ENCODE measurements around the gene CYB5RL.

Gene CYB5RL

DNA sequence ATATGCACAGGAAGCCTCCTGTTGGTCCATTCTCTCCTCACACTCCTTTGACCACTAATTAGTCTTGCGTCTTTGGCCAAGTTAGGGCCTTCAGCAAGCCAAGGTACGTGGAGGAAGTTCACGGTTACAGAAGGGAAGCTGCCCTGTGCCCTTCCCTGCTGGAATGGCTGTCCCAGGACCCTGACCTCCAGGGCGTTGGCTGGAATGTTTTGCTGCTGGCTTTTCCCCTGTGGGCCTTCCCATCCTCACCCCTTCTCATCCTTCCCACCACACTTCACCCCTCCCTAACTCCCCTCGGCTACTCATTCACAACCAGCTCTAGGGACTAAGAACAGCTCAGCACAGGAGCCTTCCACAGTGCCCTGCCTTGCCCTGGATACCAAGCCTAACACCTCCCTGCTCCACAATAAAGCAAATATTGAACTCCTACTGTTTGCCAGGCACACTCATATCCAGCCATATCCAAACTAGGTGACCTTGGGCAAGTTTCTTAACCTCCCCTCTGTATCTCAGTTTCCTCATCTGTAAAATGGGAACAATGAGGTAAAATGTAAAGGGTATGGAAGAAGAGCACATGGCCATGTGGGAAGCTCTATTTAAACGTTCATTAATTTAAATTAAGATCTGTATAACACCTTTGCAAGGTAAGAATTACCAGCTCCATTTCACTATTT lies 38.2 kb downstream of the CYB5RL start:
- DNase-seq (ENCODE audit: low read depth in 2 of 3, low spot score in 2 of 3), result no peak

DNA sequence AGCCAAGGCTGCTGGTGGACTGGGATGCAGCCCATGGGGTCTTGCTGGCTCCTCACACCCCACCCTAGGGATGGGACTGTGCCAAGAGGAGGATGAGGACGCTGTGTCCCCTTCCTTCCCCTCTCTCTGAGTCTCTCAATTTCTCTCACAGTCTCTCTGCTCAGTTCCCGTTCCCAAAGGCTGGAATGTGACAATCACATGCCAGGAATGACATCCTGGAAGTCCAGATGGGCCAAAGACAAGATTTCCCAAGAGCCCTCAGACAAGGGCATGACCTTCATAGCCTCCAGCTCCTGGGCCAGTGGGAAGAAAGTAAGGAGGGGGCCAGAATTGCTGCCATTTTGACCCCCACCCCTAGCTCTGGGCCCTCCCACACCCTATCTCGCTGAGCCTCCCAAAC lies 39.5 kb downstream of the CYB5RL start:
- no peak for DNase-seq (ENCODE audit: low read depth in 2 of 3, low spot score in 2 of 3)

DNA sequence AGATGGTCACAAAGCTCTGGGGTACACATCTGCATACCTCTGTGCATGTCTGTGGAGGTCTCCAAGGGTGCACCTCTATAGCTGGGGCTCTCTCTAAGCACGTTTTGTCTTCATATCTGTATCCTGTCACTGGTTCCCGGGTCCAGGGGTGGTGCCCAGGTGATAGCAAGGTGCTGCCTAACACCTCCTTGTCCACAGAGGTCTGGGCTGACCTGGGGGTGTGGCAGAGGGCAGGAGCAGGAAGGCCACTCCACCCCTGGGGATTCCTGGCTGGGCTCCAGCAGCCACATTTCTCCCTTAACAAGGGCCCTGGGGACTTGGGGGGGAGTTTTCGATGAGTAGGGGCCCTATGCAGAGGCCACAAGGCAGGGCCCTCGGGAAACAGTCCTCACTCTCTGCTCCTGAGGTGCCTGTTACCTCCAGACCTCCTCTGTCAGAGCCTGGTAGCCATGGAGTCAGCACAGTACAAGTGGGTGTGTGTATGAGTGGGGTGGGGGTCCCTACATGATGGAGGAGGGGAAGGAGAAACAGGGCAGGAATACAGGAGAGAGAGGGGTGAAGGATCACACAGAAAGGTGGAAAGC lies 40.0 kb downstream of the CYB5RL start:
- DNase-seq (ENCODE audit: low read depth in 2 of 3, low spot score in 2 of 3), result no peak

DNA sequence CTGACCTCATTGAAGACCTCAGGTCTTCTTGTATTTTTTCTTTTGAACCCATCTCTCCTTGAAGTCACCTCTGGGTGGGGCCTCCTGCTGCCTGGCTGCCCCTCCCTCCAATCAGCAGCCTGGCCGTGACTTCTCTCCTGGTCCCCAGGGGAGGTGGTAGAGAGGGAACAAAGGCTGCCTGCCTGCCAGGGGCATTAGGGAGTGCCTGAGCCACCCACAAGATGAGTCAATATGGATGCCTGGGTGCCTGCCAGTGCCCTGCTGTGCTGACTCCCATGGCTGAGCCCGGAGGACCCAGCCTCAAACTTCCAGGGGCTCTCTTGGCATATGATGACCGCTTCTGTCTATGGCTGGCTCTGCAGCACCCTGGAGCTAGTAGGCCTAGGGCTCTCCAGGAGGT lies 41.8 kb downstream of the CYB5RL start:
- no peak for DNase-seq (ENCODE audit: low read depth in 2 of 3, low spot score in 2 of 3)

DNA sequence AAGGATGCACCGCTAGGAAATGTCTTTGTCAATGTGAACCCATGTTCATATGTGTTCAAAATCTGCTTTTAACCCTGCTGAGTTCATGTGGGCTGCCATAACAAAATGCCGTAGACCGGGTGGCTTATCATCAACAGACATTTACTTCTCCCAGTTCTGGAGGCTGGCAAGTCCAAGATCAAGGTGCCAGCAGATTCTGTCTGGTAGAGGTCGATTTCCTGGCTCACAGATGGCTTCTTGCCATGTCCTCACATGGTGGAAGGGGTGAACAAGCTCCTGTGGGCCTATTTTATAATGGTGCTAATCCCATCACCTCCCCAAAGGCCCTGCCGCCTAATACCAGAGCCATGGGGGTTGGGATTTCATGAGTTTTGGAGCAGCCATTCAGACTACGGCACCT lies 42.4 kb downstream of the CYB5RL start:
- no peak for DNase-seq (ENCODE audit: low read depth in 2 of 3, low spot score in 2 of 3)

DNA sequence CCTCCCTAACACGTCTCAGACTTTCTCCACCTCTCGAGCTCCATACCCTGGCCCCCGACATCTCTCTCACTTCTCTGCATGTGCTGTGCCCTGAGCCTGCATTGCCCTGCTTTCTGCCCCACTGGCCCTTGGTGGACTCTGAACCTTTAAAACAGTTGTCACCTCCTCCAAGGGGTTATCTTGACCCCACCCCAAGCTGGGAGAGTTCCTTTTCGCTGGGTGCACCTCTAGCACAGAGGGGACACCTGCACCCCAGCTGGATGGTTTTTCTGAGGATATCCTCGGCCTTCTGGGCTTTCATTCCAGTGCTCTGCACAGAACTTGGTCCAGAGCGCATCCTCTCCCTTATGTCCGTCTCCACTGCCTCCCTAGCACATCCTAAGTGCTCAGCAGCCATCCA lies 42.8 kb downstream of the CYB5RL start:
- DNase-seq (ENCODE audit: low read depth in 2 of 3, low spot score in 2 of 3), result no peak

DNA sequence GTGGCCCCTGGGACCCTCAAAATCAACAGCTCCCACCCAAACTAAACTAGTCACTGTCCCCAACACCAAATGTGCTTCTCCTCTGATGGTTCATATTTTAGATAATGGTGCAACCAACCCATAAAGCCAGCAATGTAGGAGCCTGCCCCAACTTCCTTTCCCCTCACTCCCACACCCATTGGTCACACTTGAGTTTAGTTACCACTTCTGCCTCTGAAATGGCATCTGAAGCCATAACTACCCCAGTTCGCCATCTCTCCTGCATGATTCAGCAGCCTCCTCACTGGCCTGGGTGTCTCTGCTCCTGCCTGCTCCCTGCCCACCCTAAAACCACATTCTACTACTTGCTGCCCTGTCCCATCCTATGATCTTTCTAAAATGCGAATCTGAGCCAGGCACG lies 43.6 kb downstream of the CYB5RL start:
- no peak for DNase-seq (ENCODE audit: low read depth in 2 of 3, low spot score in 2 of 3)

DNA sequence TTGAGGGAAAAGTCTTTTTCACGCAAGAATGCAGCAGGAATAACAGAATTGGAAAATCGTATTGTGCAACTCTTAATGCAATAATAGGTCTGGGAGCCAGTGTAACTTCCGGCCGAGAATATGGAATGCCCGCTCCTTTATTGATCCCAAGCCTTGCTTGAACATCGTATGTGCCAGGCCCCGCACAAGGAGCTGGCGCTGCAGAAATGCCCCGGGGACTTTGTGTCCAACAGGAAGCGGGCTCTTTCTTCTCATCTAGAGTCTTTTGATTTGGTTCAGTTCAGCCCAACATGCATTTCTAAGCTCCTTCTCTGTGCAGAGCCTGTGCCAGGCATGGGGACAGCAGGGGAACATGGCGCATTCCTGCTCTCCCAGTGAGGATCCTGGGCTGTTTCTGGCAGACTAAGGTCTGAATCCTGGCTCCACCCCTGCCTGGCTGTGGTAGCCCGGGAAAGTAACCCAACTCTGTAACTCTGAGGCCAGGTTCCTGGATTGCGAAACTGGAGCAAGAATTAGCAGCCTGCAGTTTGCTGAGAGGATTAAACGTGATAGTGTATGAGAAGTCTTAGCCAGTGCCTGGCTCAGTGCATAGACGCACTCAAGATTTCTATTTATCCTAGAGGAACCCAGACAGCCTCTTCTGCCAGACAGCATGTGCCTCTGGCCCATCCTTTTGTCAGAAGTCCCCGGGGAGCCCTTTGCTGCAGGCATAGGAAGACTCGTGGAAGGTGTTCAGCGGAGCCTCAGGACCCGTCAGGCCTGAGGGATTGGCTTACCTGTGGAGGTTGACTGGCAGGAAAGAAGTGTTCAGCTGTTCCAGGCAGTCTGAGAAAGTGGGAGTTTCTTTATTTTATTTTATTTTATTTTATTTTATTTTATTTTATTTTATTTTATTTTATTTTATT lies 46.0 kb downstream of the CYB5RL start:
- no peak for DNase-seq (ENCODE audit: low read depth in 2 of 3, low spot score in 2 of 3)

DNA sequence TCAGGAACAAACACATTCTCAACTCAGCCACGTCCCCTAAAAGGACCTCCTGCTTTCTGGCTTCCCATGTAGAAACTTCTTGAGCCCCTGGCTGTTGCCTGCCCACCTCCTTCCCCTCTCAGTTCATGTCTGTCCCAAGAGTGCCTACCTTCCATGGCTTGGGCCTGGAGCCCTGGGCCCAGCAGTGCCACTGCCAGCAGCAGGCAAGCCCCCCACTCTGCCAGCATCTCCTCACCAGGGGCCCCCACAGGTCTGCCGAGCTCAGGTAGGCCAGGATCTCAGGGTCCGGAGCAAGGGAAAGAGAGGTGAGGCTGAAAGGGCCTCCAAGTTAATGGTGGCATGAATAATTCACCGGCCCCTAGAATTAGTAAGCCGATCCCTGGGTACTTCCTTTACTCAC lies 47.1 kb downstream of the CYB5RL start, which contains the start of gene CDCP2:
Gene CDCP2, minus strand, starts transcription at position 305 of the 400 bp plus-strand sequence. Its CDS starts 78 bp downstream, at position 227.
- DNase-seq (ENCODE audit: low read depth in 2 of 3, low spot score in 2 of 3), result no peak

DNA sequence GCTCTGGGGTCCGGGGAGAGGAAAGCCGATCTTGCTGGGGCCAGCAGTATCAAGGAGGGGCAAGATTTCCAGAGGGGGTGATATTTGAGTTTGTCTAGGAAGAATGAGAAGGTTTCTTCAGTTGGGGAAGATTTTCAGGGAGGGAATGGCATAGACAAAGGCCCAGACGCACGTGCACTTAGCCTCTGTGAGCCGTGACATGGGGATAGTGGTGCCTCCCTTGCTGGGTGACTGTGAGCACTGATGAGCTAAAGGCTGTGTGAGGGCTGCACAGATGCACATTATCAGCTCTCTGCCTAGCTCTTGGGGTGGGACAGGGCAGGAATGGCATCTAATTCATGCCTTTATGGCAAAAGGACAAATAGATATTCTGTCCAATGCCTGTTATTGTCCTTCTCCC lies 48.8 kb downstream of the CYB5RL start:
- no peak for DNase-seq (ENCODE audit: low read depth in 2 of 3, low spot score in 2 of 3)
